Measurements from ENCODE around the gene SIAH2.

The SIAH2 gene

GRCh38 chr3:150734795-150735119 is 28.2 kb downstream of the SIAH2 start:
- Histone ChIP-seq H3K9ac (ENCODE audit: insufficient read length, low read depth) (no peak overlapping the region), H3K27me3 (ENCODE audit: insufficient read depth, insufficient read length) (no peaks in the 10 kb centered on the region), H3K4me1 (ENCODE audit: insufficient read depth, insufficient read length) (peaks cover 11% of the 10 kb centered on the region), H3K36me3 (ENCODE audit: insufficient read depth, insufficient read length, low read length) (no peaks in the 10 kb centered on the region), H3K4me3 (ENCODE audit: insufficient read length, low read depth) (no peak overlapping the region), H3K9me3 (ENCODE audit: insufficient read depth, low read length) (no peaks in the 10 kb centered on the region)
- TF ChIP-seq ZNF274 (IDR thresholded peaks at IDR 0.05; ENCODE audit: low read depth, low read length) (no peak), SUZ12 (IDR thresholded peaks at IDR 0.05; ENCODE audit: extremely low read depth, insufficient read depth, insufficient read length) (no peak), YY1 (IDR thresholded peaks at IDR 0.05; ENCODE audit: insufficient read depth, insufficient read length) (no peak)
- no peak for DNase-seq (ENCODE audit: low read depth, low spot score)

GRCh38 chr3:150733936-150734794 is 28.8 kb downstream of the SIAH2 start:
- H3K9ac ChIP-seq (ENCODE audit: insufficient read length, low read depth) = no peak overlapping the region

GRCh38 chr3:150733373-150733935 is 29.5 kb downstream of the SIAH2 start:
- Histone ChIP-seq H3K4me1 (ENCODE audit: insufficient read depth, insufficient read length) (peaks cover 11% of the 10 kb centered on the region), H3K4me3 (ENCODE audit: insufficient read length, low read depth) (no peak overlapping the region), H3K9me3 (ENCODE audit: insufficient read depth, low read length) (no peaks in the 10 kb centered on the region), H3K36me3 (ENCODE audit: insufficient read depth, insufficient read length, low read length) (no peaks in the 10 kb centered on the region), H3K9ac (ENCODE audit: insufficient read length, low read depth) (no peak overlapping the region), H3K27me3 (ENCODE audit: insufficient read depth, insufficient read length) (no peaks in the 10 kb centered on the region)
- TF ChIP-seq ZNF274 (IDR thresholded peaks at IDR 0.05; ENCODE audit: low read depth, low read length) (no peak), SUZ12 (IDR thresholded peaks at IDR 0.05; ENCODE audit: extremely low read depth, insufficient read depth, insufficient read length) (no peak), YY1 (IDR thresholded peaks at IDR 0.05; ENCODE audit: insufficient read depth, insufficient read length) (no peak)
- DNase-seq (ENCODE audit: low read depth, low spot score) = no peak

More at GRCh38 chr3:150733936-150734794, 28.8 kb downstream of the SIAH2 start:
- peaks cover 11% of the 10 kb centered on the region for H3K4me1 ChIP-seq (ENCODE audit: insufficient read depth, insufficient read length)
- no peak for TF ChIP-seq ZNF274 (IDR thresholded peaks at IDR 0.05; ENCODE audit: low read depth, low read length)
- TF ChIP-seq YY1 (IDR thresholded peaks at IDR 0.05; ENCODE audit: insufficient read depth, insufficient read length) = no peak
- TF ChIP-seq SUZ12 (IDR thresholded peaks at IDR 0.05; ENCODE audit: extremely low read depth, insufficient read depth, insufficient read length) = no peak
- H3K36me3 ChIP-seq (ENCODE audit: insufficient read depth, insufficient read length, low read length) = no peaks in the 10 kb centered on the region
- H3K27me3 ChIP-seq (ENCODE audit: insufficient read depth, insufficient read length) = no peaks in the 10 kb centered on the region
- H3K4me3 ChIP-seq (ENCODE audit: insufficient read length, low read depth) = no peak overlapping the region
- no peaks in the 10 kb centered on the region for H3K9me3 ChIP-seq (ENCODE audit: insufficient read depth, low read length)
- DNase-seq (ENCODE audit: low read depth, low spot score) = no peak

GRCh38 chr3:150729682-150730360 is 33.1 kb downstream of the SIAH2 start:
- Histone ChIP-seq H3K27me3 (ENCODE audit: insufficient read depth, insufficient read length) (no peaks in the 10 kb centered on the region), H3K4me1 (ENCODE audit: insufficient read depth, insufficient read length) (peaks cover 13% of the 10 kb centered on the region), H3K36me3 (ENCODE audit: insufficient read depth, insufficient read length, low read length) (no peaks in the 10 kb centered on the region), H3K9ac (ENCODE audit: insufficient read length, low read depth) (no peak overlapping the region), H3K9me3 (ENCODE audit: insufficient read depth, low read length) (no peaks in the 10 kb centered on the region), H3K4me3 (ENCODE audit: insufficient read length, low read depth) (no peak overlapping the region)
- no peak for DNase-seq (ENCODE audit: low read depth, low spot score)
- no peak for TF ChIP-seq ZNF274 (IDR thresholded peaks at IDR 0.05; ENCODE audit: low read depth, low read length)
- no peak for TF ChIP-seq SUZ12 (IDR thresholded peaks at IDR 0.05; ENCODE audit: extremely low read depth, insufficient read depth, insufficient read length)
- TF ChIP-seq YY1 (IDR thresholded peaks at IDR 0.05; ENCODE audit: insufficient read depth, insufficient read length) = no peak

- H3K9ac ChIP-seq (ENCODE audit: insufficient read length, low read depth) = no peak overlapping the region
- no peak overlapping the region for H3K4me3 ChIP-seq (ENCODE audit: insufficient read length, low read depth)
- no peak for TF ChIP-seq ZNF274 (IDR thresholded peaks at IDR 0.05; ENCODE audit: low read depth, low read length)
- TF ChIP-seq SUZ12 (IDR thresholded peaks at IDR 0.05; ENCODE audit: extremely low read depth, insufficient read depth, insufficient read length) = no peak
- TF ChIP-seq YY1 (IDR thresholded peaks at IDR 0.05; ENCODE audit: insufficient read depth, insufficient read length) = no peak
These were observed 35.1 kb downstream of the SIAH2 start for GRCh38 chr3:150727653-150728502.

GRCh38 chr3:150725548-150725947 is 37.4 kb downstream of the SIAH2 start:
- Histone ChIP-seq H3K36me3 (ENCODE audit: insufficient read depth, insufficient read length, low read length) (no peaks in the 10 kb centered on the region), H3K27me3 (ENCODE audit: insufficient read depth, insufficient read length) (no peaks in the 10 kb centered on the region), H3K9ac (ENCODE audit: insufficient read length, low read depth) (no peak overlapping the region), H3K4me1 (ENCODE audit: insufficient read depth, insufficient read length) (peaks cover 6% of the 10 kb centered on the region), H3K9me3 (ENCODE audit: insufficient read depth, low read length) (no peaks in the 10 kb centered on the region), H3K4me3 (ENCODE audit: insufficient read length, low read depth) (no peak overlapping the region)
- DNase-seq (ENCODE audit: low read depth, low spot score) = no peak
- no peak for TF ChIP-seq SUZ12 (IDR thresholded peaks at IDR 0.05; ENCODE audit: extremely low read depth, insufficient read depth, insufficient read length)
- TF ChIP-seq YY1 (IDR thresholded peaks at IDR 0.05; ENCODE audit: insufficient read depth, insufficient read length) = no peak
- TF ChIP-seq ZNF274 (IDR thresholded peaks at IDR 0.05; ENCODE audit: low read depth, low read length) = no peak

More at GRCh38 chr3:150727653-150728502, 35.1 kb downstream of the SIAH2 start:
- no peak for DNase-seq (ENCODE audit: low read depth, low spot score)
- Histone ChIP-seq H3K4me1 (ENCODE audit: insufficient read depth, insufficient read length) (peaks cover 6% of the 10 kb centered on the region), H3K9me3 (ENCODE audit: insufficient read depth, low read length) (no peaks in the 10 kb centered on the region), H3K27me3 (ENCODE audit: insufficient read depth, insufficient read length) (no peaks in the 10 kb centered on the region), H3K36me3 (ENCODE audit: insufficient read depth, insufficient read length, low read length) (no peaks in the 10 kb centered on the region)

All from NT2/D1 (cell line).